DMS79 (cell line): ENCODE measurements around the gene ENTPD7.

Source experiments
- DNase-seq: peaks from one replicate; lab custom pipeline; 2025; lab: John Stamatoyannopoulos, UW

ENTPD7 gene

DNA sequence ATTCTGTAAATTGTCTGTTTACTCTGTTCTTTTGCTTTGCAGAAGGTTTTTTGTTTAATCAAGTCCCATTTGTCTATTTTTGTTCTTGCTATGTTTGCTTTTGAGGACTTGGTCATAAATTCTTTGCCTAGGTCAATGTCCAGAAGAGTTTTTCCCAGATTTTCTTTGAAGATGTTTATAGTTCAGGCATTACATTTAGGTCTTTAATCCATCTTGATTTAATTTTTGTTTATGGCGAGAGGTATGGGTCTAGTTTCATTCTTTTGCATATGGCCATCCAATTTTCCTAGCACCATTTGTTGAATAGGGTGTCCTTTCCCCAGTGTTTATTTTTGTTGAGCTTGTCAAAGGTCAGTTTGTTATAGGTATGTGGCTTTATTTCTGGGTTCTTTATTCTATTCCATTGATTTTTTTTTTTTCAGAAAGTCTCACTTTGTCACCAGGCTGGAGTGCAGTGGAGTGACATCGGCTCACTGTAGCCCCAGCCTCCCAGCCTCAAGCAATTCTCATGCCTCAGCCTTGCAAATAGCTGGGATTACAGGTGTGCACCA lies 11.6 kb upstream of the ENTPD7 start:
- DNase-seq: no peak

DNA sequence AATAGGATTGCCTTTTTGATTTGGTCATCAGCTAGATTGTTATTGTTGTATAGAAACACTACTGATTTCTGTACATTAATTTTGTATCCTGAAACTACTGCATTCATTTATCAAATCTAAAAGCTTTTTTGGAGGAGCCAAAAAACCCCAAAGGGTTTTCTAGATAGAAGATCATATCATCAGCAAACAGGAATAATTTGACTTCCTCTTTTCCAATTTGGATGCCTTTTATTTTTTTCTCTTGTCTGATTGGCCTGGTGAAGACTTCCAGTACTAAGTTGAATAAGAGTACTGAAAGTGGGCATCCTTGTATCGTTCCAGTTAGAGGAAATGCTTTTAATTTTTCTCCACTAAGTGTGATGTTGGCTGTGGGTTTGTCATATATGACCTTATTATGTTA lies 10.6 kb upstream of the ENTPD7 start:
- no peak for DNase-seq

DNA sequence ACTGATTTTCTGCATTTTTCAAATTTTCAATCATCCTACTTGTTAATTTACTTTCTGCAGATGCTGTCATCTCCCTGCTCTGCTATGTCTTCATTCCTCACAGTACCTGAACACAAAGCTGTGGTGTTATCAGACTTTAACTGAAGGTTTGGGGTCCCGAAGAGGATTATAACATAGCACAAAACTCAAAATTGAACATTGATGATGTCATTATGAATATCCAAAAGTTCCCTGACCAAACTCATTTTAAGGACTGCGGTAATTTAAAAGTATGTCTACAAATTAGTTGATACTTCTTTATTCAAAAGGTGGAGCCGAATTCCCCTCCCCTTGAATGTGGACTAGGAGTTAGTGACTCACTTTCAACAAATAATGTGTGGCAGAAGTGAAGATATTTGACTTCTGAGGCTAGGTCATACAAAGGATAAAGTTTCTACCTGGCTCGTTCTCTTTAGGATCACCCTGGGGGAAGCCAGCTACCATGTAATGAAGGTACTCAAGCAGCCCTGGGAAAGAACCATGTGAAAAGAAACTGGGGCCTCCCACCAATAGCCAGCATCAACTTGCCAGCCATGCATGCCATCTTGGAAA lies 6.4 kb upstream of the ENTPD7 start:
- DNase-seq: no peak

DNA sequence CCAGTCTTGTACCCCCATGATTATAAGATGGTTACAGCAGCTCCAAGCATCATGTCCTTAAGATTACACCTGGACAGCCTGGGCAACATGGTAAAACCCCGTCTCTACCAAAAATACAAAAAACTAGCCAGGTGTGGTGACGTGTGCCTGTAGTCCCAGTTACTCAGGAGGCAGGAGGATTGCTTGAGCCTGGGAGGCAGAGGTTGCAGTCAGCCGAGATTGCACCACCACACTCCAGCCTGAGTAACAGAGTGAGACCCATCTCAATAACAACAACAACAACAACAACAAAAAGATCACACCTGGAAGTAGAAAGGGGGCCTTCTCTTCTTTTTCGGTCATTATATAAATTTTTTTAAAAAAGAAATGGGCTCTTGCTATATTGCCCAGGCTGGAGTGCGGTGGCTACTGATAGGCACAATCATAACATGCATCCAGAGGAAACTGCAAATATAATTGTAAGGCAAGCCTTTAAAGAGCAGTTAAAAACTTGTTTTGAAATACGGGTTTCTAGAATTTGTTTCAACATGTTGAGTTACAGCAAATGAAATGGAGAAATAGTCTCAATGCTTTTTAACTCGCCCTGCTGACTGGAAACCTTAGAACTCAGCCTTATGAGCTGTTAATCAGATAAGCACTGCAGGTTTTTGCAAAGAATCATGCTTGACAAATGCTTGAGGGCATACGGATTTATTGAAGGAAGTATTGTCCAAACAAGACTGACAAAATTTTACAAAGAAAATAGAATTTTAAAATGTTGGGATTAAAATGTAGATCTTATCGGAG lies 4.7 kb upstream of the ENTPD7 start:
- no peak for DNase-seq

DNA sequence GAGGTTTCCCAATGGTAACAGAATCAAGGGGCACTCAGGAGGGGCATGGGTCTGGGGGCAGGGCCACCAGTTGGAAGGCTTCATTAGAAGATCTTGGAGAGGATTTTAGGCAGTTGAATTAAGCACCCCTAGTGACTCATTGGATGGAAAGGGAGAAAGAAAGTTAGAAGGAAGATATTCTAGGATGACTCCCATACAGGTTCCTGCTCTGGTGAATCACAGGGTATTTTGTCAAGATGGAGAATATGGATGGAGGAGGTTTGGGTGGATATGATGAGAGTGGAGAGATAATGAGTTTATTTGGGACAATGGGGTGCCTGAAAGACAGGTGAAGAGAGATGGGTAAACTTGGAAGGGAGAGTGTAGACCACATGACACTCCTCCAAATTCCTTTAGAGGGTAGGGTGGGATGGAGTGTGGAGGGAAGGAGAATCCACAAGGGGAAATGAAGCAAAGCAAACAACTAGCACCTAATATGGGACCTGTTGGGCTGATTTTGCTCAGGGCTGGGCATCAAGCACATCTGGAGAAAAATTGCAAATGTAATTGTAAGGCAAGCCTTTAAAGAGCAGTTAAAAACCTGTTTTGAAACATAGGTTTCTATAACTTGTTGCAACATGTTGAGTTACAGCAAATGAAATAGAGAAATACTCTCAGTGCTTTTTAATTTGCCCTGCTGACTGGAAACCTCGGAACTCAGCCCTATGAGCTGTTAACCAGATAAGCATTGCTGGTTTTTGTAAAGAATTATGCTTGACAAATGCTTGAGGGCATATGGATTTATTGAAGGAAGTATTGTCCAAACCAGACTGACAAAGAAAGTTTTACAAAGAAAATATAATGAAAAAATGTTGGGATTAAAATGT lies 2.9 kb upstream of the ENTPD7 start:
- no peak for DNase-seq

DNA sequence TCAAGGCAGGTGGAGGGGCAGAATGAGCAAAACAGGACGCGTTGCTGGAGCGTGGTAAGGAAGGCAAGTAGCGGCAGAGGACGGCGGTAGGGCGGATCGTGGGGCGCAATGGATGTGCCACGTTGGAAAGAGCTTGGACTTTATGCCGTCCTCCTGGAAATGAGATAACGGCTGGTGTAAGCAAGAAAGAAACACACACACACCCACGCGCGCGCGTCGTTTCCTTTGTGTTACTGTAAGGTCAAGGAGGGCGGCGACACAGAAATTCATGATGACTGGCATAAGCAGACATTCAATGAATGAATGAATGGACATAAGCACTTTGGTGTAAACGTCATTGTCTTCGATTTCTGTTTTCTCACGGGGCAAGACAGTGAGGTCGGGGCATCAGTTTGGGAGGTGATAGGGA lies 683 bp upstream of the ENTPD7 start:
- no peak for DNase-seq

DNA sequence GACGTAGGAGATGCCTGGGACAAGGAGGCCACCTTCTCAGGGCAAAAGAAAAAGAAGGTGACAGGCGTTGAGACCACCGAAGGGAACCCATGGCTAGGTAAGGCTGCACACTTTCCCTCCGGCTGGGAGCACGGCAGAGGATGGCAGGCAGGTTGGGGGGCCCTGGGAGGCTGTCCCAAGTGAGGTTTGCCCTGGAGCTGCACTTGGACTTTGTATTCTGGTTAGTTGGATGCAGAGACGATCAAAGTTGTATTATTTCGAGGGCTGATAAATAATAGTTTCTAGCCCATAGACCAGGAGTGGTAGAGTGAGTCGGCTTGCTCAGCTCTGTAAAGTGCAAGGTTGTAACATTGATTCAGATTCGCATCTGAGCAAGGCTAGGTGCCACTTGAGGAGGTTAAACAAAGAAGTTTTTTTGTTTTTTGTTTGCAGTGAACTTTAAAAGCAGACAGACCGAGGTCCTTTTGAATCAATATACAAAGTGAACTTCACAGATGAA lies 608 bp downstream of the ENTPD7 start:
- DNase-seq: no peak

DNA sequence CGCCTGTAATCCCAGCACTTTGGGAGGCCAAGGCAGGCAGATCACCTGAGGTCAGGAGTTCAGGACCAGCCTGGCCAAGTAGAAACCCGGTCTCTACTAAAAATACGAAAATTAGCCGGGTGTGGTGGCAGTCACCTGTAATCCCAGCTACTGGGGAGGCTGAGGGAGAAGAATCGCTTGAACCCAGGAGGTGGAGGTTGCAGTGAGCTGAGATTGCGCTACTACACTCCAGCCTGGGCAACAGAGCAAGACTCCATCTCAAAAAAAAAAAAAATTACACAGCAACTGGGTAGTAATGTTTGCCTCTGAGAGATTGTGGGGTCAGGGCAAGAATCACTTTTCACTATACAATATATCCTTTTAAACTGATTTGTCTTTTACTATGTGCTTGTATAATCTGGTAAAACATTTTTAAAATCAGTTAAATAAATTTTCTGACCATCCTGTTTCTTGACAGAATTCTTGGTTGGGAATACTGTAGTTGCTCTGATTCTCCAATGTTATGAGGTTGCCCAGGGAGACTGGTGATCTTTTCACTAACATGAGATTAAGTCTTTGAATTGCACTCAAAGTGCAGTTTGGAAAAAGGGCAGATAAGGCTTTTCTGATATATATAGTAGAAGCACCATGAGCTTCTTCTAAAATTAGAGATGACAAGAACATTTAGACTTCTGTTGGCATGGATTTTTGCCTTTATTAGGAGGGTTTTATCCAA lies 1.5 kb downstream of the ENTPD7 start:
- DNase-seq: no peak

DNA sequence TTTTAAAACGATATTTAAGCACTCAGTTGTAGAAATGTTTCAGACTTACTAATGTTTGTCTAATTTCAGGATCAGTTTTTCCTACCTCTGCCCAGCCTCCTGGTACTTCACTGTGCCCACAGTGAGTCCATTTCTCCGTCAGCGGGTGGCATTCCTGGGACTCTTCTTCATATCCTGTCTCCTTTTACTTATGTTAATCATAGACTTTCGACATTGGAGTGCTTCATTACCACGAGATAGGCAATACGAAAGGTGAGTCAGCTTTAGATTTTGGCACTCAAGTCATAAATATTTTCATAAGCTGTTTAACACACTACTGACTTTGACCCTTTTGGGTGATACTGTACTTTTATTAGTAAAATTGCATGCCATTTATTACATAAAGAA lies 2.1 kb downstream of the ENTPD7 start:
- no peak for DNase-seq

DNA sequence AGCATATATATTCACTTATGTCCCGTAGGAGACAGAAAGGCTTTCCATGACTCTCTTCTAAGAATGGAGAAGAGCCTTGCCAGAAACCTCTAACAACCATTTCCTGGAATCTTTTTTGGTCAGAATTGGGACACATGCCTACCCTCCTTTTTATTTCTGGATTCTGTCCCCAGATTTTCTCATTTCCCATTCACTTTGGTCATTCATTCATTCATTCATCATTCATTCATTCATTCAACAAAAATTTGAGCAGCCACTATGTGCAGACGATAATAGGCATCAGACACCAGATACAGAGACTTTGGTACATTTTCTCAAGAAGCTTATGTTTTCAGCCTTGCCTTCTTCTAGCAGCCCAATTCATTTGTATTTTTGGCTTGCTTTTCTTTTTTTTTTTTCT lies 6.0 kb downstream of the ENTPD7 start:
- no peak for DNase-seq

DNA sequence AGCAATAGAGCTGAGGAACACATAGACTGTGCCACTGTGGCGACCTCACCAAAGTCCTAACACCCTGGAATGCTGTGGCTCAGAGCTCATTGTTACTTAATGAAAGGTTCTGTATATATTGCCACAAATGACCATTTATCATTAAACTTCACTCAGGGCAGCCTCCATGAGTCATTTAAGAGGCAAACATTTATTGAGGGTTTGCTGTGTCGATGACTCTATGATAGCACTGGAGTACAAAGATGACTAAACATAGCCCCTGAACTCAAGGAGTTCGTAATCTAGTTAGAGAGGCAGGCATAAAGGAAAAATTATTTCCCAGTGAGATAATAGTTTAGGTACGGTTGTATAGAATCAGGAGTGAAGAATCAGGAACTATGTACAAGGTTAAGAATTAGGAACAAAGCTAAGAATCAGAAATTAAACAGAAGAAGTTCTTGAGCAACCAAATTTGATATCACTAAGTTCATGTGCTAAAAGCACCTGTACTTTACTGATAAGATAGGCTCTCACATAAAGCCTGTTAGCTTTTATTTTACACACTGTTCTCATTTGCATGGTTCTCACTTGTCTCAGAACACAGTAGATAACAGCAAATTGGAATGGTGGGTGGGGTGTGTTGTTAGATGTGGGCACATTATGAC lies 7.9 kb downstream of the ENTPD7 start:
- no peak for DNase-seq

DNA sequence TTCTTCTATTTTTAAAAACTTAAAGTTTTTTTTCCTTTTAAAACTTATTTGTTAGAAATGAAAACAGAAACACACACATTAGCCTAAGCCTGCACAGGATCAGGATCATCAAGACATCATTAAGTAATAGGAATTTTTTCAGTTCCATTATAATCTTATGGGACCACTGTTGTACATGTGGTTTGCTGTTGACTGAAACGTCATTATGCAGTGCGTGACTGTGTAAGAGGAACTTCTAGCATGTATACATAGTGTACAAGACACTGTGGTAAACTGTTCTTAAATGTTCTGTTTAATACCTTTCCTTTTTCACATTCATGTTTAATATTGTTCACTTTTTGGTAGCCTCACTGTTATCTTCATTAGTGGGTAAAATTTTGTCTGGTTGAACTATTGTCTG lies 12.1 kb downstream of the ENTPD7 start:
- no peak for DNase-seq

DNA sequence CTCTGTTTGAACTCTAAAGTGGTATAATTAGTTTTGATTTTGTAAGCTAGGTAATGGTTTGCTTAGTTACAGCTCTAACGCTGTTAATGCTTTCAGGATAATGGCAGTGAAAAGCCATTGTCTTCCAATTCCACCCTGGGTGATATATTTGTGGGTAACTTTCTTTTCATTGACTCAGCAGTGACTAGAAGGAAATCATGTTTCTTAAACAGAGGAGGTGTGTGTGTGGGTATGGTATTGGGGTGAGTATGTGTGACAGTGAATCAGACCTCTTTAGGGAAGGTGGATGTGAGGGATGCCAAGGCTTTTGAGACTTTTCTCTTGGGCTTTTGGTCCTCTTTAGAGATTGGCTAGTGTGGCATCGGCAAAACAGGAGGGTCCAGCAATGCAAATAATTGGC lies 13.6 kb downstream of the ENTPD7 start:
- no peak for DNase-seq

DNA sequence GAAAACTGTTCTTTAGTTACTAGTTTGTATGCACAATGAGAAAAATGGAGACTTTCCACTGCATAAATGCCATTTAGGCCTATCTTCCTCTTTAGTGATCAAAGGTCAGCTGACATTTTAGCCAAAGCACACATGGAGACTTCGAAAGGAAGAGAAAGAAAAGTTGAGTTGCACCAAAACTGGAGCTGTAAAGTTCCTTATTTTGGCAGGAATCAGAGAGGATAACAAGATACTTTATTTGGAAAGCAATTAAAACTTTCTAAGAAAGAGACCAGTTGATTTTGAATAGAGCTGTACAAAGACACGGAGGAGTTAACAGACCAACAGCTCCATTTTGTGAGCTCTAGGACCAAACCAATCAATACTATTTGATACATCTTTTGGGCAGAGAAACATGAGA lies 14.2 kb downstream of the ENTPD7 start:
- DNase-seq: no peak

DNA sequence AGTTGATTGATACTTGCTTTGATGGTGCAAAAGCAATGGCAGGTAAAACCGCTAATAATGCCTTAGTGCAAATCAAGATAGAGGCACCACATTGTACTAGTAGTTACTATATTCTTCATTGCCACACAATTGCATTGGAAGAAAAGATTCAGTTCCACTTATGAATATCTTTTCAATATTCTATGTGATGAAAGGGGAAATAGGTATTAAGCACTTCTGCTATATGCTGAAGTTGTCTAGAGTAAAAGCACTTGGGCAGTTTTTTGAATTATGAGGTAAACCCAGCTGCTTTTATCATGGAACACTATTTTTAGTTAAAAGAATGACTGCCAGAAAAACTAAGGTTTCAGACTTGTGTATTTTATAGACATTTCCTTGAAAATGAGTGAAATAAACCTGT lies 15.5 kb downstream of the ENTPD7 start:
- no peak for DNase-seq

DNA sequence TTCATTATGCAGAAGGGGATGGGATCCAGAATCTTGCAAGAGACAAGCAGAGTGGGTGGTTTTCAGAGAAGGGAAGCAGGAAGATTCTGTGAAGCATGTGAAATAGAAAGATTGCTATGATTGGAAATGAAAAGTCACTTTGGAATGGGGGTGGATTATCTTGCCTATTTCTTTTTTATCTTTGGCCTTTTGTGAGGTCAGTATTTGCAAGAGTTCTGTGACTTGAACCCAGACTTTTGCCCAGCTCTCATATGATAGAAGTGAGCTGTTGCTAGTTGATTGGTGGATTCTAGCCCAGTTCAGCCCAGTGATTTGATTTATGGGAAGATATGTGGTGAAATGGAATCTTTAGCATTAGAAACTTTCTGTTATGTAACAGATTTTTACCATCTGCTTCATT lies 17.1 kb downstream of the ENTPD7 start:
- no peak for DNase-seq

DNA sequence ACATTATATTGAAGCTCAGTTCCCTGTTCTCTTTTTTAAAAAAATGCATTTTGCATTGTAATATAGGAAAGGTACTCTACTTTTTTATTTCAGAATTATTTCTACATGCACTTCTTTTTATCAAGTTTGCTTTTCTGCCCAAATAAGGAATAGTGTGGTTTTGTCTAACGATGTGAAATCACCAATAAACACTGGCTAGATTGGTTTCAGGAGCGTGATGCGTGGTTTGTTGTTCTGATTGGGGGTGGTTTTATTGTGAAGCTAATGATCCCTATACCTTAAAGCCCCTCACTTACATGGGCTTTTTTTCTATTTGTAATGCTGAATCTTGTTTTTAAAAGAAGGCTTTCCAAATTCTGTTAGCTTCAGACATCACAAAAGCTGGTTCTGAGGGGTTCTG lies 17.6 kb downstream of the ENTPD7 start:
- DNase-seq: no peak

DNA sequence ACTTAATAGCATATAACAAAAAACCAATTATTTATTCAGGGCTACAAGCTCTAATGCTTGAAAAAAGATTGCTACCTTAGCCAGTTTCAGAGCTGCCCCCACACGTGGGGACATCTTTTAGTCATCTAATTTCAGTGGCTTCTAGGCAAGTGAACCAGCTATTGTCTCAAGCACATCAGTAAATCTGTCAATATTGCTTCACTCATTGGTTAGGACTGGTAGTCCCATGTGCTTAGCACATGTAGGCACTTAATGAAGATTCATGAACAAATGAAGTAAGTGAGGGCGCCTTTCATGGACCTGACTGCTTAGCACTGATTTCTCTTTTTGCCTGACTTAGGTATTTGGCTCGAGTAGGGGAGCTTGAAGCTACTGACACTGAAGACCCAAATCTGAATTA lies 19.6 kb downstream of the ENTPD7 start:
- no peak for DNase-seq

DNA sequence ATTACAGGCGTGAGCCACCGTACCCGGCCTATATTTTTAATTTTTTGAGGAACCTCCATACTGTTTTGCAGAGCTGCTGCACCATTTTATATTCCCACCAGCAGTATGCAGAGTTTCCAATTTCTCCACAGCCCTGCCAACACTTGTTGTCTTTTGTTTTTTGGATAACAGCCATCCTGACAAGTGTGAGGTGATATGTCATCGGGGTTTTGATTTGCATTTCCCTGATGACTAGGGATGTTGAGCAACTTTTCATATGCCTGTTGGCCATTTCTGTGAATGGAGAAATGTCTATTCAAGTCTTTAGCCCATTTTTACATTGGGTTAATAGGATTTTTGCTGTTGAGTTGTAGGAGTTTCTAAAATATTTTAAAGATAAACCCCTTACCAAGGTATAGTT lies 22.2 kb downstream of the ENTPD7 start:
- no peak for DNase-seq

DNA sequence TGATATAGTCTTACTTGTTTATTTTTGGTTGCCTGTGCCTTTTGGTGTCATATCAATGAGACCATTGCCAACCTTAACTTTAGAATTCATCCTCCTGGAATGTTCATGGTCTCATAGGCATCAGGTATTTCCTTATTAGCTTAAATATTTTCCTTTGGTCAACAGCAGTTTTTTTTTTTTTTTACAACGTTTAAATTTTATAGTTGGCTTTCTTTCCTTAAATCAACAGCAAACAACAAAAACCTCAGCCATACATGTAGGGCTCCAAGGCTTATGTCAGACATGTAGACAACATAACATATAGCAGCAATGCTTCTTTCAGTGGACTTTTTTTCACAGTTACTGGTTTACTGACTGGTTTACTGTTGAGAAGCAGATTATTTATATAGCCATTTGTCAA lies 22.7 kb downstream of the ENTPD7 start:
- DNase-seq: no peak

DNA sequence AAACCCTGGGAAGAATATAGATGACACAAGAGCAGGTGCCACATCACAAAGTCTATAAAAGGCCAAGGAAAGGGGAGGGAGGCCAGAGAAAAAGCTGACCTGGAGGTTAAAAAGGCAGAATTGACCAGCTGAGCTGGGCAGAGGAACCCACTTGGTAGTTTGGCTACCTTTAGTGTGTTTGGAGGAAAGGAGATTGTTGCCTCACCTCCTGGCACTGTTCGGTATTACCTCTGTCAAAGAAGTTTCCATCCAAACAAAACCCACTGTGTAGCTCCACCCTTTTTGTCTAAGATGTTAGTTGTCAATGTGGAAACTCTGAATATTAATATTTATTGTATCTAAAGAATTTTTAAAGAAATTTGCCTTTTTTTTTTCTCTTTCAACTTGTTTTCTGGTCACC lies 23.4 kb downstream of the ENTPD7 start:
- DNase-seq: no peak

DNA sequence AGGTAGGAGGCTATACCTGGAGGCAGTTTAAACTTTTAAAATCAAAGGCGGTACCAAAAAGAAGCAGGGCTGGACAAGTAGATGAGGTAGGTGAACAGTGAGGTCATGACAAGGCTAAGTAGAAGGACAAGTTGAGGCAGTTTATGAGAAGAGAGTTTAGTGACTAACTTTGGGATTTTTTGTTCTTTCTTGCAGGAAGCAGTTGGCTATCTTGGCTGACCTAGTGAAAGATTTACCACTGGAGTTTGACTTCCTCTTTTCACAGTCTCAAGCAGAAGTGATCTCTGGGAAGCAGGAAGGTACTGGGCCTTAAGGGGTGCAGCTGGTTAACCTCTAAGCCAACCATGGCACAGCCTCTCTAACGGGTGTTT lies 26.3 kb downstream of the ENTPD7 start:
- DNase-seq: no peak
